CD4-positive, CD25-positive, alpha-beta regulatory T cell (primary cell): Measurements from ENCODE around the gene WASF3. TPM values are rescaled to one million over a fixed set of nuclear protein-coding genes. Genes with fewer than 3 reads are reported as not detected.

Experiments
- ATAC-seq, 2 donors: fragments of 150-1000 bp; cut with Tn5 transposase; one replicate each; pipeline ENCODE4 v1.10.0; 2021; ENCODE audit warnings: low read depth in 2 of 2, moderate number of reproducible peaks in 2 of 2, moderate library complexity in 1 of 2
- DNase-seq, 3 donors: peaks; one replicate each; pipeline versions ENCODE4 v3.0.0 to v3.0.0-alpha.2; 2012 to 2022; ENCODE audit warnings: mixed read lengths in 1 of 3
- H3K27ac ChIP-seq: one replicate; pipeline ENCODE4 v1.7.0; 2013; ENCODE audit warnings: mild to moderate bottlenecking, low read length; ENCODE audit not compliant: insufficient read depth, poor library complexity, severe bottlenecking
- H3K27me3 ChIP-seq: one replicate; pipeline ENCODE4 v1.7.0; 2013; ENCODE audit warnings: low read length; ENCODE audit not compliant: control insufficient read depth, insufficient read depth
- H3K36me3 ChIP-seq: one replicate; pipeline ENCODE4 v1.7.0; 2013; ENCODE audit warnings: mild to moderate bottlenecking, low read length, moderate library complexity; ENCODE audit not compliant: control insufficient read depth, insufficient read depth
- H3K4me1 ChIP-seq: 2 replicates; pipeline ENCODE4 v1.7.0; 2013; ENCODE audit warnings: mild to moderate bottlenecking, low read length; ENCODE audit not compliant: insufficient read depth, control insufficient read depth, poor library complexity, severe bottlenecking
- H3K4me3 ChIP-seq: one replicate; pipeline ENCODE4 v1.7.0; 2013; ENCODE audit warnings: low read depth, mild to moderate bottlenecking, low read length, moderate library complexity
- H3K9me3 ChIP-seq, 2 experiments: 1 replicate in 1 of 2; 2 replicates in 1 of 2; pipeline ENCODE4 v1.7.0; 2013; ENCODE audit warnings: low read length in 2 of 2, mild to moderate bottlenecking in 1 of 2, moderate library complexity in 1 of 2; ENCODE audit not compliant: control insufficient read depth in 2 of 2
- H3K27ac Mint-ChIP-seq, 3 donors: one replicate each; pipeline ENCODE4 v1.8.0; 2020 to 2022; ENCODE audit warnings: mild to moderate bottlenecking in 3 of 3, mixed read lengths in 3 of 3, moderate library complexity in 2 of 3
- H3K27me3 Mint-ChIP-seq: one replicate; pipeline ENCODE4 v1.8.0; 2022; ENCODE audit warnings: mild to moderate bottlenecking, mixed read lengths
- H3K36me3 Mint-ChIP-seq: one replicate; pipeline ENCODE4 v1.8.0; 2020; ENCODE audit warnings: mixed read lengths
- H3K4me1 Mint-ChIP-seq, 4 donors: one replicate each; pipeline ENCODE4 v1.8.0; 2020 to 2022; ENCODE audit warnings: mixed read lengths in 4 of 4, mild to moderate bottlenecking in 1 of 4
- H3K4me3 Mint-ChIP-seq, 4 donors: one replicate each; pipeline ENCODE4 v1.8.0; 2020 to 2022; ENCODE audit warnings: mild to moderate bottlenecking in 4 of 4, mixed read lengths in 4 of 4, moderate library complexity in 3 of 4
- H3K9me3 Mint-ChIP-seq, 7 donors: one replicate each; pipeline ENCODE4 v1.8.0; 2020 to 2022; ENCODE audit warnings: mixed read lengths in 7 of 7, mild to moderate bottlenecking in 3 of 7, moderate library complexity in 2 of 7
- polyA plus RNA-seq, 4 donors: library from polyadenylated mRNA; unstranded; fragments of 300-500 nt; fragmentation: Illumina TruSeq; gene quantifications; one replicate each; pipeline ENCODE4 v1.2.3, GENCODE V29; 2021
- total RNA-seq: library from RNA; stranded (reverse); gene quantifications from one replicate; pipeline ENCODE4 v1.2.3, GENCODE V29; 2022

The WASF3 gene
- total and polyA plus RNA-seq, 5 donors from 2014 or later: 0.49 TPM; not detected in 4

DNA sequence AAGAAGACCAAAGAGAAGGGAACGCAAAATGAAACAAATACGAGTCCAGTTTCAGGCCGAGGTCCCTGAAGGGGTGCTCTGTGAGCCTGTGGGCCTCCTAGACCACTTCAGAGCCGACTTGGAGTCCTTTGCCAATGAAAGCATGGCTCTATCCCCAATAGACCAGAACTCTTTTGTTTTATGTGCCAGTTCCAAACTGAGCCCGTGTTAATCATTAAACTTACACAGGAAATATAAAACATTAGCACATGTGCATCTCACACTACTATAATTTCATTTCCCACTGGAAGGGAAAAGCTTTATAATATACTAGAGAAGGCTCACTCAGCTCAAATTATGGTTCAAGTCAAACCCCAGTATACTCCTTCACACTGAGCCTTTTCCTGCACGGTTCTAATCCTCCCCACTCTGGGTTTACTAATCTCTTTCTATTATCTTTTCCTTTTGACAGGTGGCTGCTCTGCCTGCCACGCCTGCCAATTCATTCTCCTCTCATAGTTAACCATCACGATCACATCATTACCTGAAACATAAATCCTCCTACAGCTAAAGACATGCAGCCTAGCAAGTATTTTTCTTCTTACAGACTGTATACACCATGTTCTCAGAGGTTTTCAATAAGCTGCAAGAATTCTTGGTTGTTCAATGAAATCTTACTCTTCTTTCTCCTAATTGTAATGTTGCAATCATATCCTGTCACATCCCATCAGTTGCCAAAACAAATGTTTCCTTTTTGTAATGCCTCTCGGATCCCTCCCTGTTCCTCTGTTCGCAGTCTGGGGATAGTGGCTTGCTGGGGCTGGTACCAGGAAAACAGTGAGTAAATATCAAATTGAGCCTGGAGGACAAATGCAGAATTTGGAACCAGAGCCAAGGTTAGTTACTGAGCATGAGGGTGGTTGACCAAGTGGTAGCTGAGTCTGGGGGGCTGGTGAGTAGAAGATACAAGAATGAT lies 18.8 kb upstream of the WASF3 start:
- H3K9me3 Mint-ChIP-seq: peaks cover 0 to 1% (median 0%) of the 10 kb centered on the region in 7 donors

DNA sequence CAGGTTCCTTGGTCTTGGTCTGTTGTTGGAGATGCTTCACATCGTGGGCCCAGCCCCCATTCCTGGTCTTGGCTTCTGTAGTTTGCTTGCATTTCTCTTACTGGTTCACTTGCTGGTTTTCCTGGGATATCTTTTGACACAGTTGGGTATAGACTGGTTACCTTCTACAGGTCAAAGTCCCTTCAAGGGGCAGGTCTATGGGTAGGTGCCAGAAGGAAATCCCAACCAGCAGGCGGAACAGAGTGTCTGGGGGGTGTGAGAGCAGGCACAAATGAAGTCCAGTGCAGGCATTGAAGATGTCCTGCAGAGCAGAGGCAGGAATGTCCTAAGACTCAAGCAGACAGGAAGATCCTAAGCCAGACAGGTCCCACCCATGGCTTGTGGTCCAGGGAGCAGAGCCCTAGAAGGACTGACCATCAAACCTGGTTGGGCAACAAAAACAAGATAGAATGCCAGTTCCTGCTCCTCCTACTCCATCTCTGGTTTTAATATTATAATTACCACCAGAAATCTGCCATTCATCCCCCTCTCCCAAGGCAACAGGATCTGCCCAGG lies 17.7 kb upstream of the WASF3 start:
- H3K9me3 ChIP-seq: no peaks in the 10 kb centered on the region
- no peaks in the 10 kb centered on the region for H3K36me3 ChIP-seq
- Mint-ChIP-seq H3K4me3 (no peak overlapping the region), H3K36me3 (no peaks in the 10 kb centered on the region), H3K27ac (no peak overlapping the region), H3K9me3 (peaks cover 0 to 2% (median 0%) of the 10 kb centered on the region in 7 donors), H3K4me1 (peaks cover 0 to 2% (median 0%) of the 10 kb centered on the region in 4 donors), H3K27me3 (no peaks in the 10 kb centered on the region)
- H3K27ac ChIP-seq: no peak overlapping the region
- no peaks in the 10 kb centered on the region for H3K4me1 ChIP-seq
- no peak overlapping the region for H3K4me3 ChIP-seq
- H3K27me3 ChIP-seq: no peaks in the 10 kb centered on the region
- ATAC-seq: no peak
- no peak for DNase-seq

More for the DNA sequence above, 18.8 kb upstream of the WASF3 start:
- Mint-ChIP-seq H3K36me3 (no peaks in the 10 kb centered on the region), H3K4me1 (peaks cover 0 to 2% (median 0%) of the 10 kb centered on the region in 4 donors), H3K27ac (no peak overlapping the region), H3K4me3 (no peak overlapping the region), H3K27me3 (no peaks in the 10 kb centered on the region)
- H3K9me3 ChIP-seq: no peaks in the 10 kb centered on the region
- no peaks in the 10 kb centered on the region for H3K27me3 ChIP-seq
- no peaks in the 10 kb centered on the region for H3K4me1 ChIP-seq
- no peak for ATAC-seq
- no peak for DNase-seq
- no peak overlapping the region for H3K4me3 ChIP-seq
- no peak overlapping the region for H3K27ac ChIP-seq
- H3K36me3 ChIP-seq: no peaks in the 10 kb centered on the region

DNA sequence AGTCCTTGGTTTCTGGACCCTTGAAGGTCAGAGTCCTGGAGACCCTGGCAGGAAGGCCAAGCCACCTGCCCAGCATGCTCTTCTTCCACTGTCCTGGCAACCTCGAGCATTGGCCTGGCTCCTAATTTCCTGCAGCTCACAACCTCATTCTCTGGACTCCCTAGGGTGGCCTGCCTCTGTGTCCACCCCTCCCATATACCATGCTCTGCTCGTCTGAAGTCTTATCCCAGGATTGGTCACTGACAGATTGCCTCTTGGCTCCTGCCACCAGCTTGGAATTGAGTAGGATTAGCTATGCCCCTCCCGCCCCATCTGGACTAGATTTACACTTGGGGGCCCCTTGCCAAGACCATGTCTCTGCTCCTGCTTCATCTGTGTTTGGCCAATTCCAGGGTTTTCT lies 17.1 kb upstream of the WASF3 start:
- peaks cover 0 to 2% (median 0%) of the 10 kb centered on the region in 7 donors for H3K9me3 Mint-ChIP-seq
- no peak overlapping the region for H3K4me3 ChIP-seq
- no peak for DNase-seq
- no peaks in the 10 kb centered on the region for H3K36me3 Mint-ChIP-seq
- no peak for ATAC-seq
- H3K27ac ChIP-seq: no peak overlapping the region
- no peaks in the 10 kb centered on the region for H3K9me3 ChIP-seq
- no peaks in the 10 kb centered on the region for H3K27me3 ChIP-seq
- H3K27me3 Mint-ChIP-seq: no peaks in the 10 kb centered on the region
- no peaks in the 10 kb centered on the region for H3K4me1 ChIP-seq
- H3K36me3 ChIP-seq: no peaks in the 10 kb centered on the region
- H3K27ac Mint-ChIP-seq: no peak overlapping the region
- no peak overlapping the region for H3K4me3 Mint-ChIP-seq
- peaks cover 0 to 2% (median 0%) of the 10 kb centered on the region in 4 donors for H3K4me1 Mint-ChIP-seq

DNA sequence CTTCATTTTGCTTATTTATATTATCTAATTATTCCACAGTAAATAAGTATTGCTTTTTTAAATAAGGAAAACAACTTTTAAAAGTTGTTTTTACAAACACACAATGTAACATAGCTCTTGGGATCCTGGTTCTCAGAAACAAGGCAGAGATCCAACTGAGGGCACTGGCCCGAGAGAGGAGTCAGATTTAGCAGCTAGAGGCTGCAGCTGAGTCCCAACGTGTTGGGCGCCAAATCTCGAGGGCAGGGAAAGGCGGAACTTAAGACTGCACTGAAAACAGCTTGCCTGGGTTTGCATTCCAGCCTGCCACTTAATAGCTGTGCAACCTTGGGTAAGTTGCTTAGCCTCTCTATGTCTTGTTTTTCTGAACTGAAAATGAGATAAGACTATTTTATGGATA lies 16.4 kb upstream of the WASF3 start:
- DNase-seq (no peak), ATAC-seq (no peak)
- Histone ChIP-seq H3K4me1 (no peaks in the 10 kb centered on the region), H3K9me3 (no peaks in the 10 kb centered on the region), H3K27ac (no peak overlapping the region), H3K4me3 (no peak overlapping the region), H3K27me3 (no peaks in the 10 kb centered on the region), H3K36me3 (no peaks in the 10 kb centered on the region)
- no peaks in the 10 kb centered on the region for H3K27me3 Mint-ChIP-seq
- H3K9me3 Mint-ChIP-seq: peaks cover 0 to 2% (median 0%) of the 10 kb centered on the region in 7 donors
- peaks cover 0 to 2% (median 0%) of the 10 kb centered on the region in 4 donors for H3K4me1 Mint-ChIP-seq
- no peak overlapping the region for H3K27ac Mint-ChIP-seq
- H3K36me3 Mint-ChIP-seq: no peaks in the 10 kb centered on the region
- no peak overlapping the region for H3K4me3 Mint-ChIP-seq

DNA sequence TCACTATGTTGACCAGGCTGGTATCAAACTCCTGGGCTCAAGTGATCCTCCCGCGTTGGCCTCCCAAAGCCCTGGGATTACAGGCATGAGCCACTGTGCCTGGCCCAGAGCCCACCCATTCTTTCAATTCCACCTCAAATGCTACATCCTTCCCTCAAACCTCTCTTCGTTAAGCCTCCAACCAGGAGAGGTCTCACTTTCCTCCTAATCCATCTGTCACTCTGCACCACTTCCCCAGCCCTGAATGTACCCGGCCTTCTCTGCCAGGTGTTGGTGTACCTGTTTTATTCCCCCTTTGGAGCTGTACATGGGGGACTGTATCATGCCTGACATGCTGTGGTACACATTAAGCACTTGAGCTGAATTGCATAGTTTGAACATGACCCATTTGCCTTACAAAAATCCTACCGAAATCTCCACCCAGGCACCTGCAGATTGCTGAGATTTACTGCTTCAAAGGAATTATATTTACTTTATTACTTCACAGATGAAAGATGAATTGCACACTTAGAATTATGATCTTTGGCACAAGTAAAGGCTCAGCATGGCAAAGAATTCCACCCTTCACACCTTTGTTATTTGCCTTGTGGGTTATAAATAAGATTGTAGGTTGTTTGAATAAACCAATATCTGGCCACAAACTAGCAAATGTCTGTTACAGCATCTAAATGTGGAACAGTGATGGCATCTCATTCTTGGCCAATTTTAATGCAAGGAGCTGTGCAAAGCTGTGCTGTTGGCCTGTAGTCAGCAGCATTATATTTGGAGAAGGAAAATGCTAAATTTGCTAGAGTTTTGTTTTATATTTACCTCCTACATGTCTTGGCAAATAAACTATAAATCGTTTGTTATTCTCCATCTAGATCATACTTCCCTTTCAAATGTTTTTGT lies 15.6 kb upstream of the WASF3 start:
- Mint-ChIP-seq H3K9me3 (peaks cover 0 to 2% (median 0%) of the 10 kb centered on the region in 7 donors), H3K4me1 (peaks cover 0 to 2% (median 0%) of the 10 kb centered on the region in 4 donors), H3K4me3 (no peak overlapping the region), H3K27me3 (no peaks in the 10 kb centered on the region), H3K27ac (no peak overlapping the region), H3K36me3 (no peaks in the 10 kb centered on the region)
- Histone ChIP-seq H3K9me3 (no peaks in the 10 kb centered on the region), H3K4me3 (no peak overlapping the region), H3K27ac (no peak overlapping the region), H3K27me3 (no peaks in the 10 kb centered on the region), H3K36me3 (no peaks in the 10 kb centered on the region), H3K4me1 (no peaks in the 10 kb centered on the region)
- DNase-seq: no peak
- no peak for ATAC-seq

DNA sequence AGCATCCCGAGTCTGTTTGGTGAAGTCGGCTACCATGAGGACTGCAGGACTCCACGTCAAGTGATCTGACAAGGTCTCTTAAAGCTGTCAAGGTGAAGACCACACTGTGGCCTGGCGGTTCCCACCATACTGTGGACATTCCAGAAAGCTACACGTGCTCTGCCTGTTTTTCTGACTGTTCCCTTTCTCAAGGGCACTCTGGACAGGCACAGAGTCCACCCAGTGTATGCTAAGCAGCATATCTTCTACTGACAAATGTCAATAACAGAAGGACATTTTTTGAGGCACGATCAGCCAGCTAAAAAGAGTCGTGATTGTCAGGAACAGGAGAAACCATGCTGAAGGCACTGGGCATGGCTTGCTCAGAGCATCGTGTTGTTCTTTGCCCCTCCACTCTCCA lies 12.8 kb upstream of the WASF3 start:
- Histone ChIP-seq H3K9me3 (no peaks in the 10 kb centered on the region), H3K36me3 (no peaks in the 10 kb centered on the region), H3K4me1 (no peaks in the 10 kb centered on the region), H3K4me3 (no peak overlapping the region), H3K27ac (no peak overlapping the region), H3K27me3 (no peaks in the 10 kb centered on the region)
- no peaks in the 10 kb centered on the region for H3K27me3 Mint-ChIP-seq
- ATAC-seq (no peak), DNase-seq (no peak)
- no peaks in the 10 kb centered on the region for H3K4me1 Mint-ChIP-seq
- no peaks in the 10 kb centered on the region for H3K36me3 Mint-ChIP-seq
- peaks cover 0 to 2% (median 0%) of the 10 kb centered on the region in 7 donors for H3K9me3 Mint-ChIP-seq
- H3K4me3 Mint-ChIP-seq: no peak overlapping the region
- H3K27ac Mint-ChIP-seq: no peak overlapping the region

DNA sequence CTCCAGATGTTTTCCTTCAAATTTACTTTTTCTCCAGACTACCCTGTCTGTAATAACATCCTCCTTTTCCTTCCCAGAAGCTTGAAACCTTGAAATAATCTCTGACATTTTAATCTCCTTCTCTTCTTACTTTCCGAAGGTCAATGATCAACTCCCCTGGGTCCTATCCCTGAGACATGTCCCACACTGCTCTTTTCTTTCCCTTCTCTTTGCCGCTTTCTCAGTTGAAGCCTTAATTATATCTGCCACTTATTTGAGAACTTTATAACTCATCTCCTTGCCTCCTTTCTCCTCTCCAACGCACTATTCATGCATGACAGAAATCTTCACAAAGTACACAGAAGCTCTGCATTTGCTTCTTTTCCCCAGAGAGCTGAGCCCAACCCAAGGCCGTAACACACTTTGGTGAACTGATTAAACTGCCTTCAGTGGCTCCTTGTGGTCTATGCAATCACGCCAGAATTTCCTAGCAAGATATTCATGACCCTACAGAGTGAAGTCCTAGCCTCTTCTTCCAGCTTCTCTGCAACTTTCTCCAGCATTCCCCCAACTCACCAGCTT lies 9.2 kb upstream of the WASF3 start:
- Mint-ChIP-seq H3K9me3 (peaks cover 0 to 4% (median 0%) of the 10 kb centered on the region in 7 donors), H3K36me3 (no peaks in the 10 kb centered on the region), H3K4me3 (no peak overlapping the region), H3K27ac (no peak overlapping the region), H3K4me1 (no peaks in the 10 kb centered on the region), H3K27me3 (peaks cover 5% of the 10 kb centered on the region)
- no peak for DNase-seq
- ATAC-seq: no peak
- no peak overlapping the region for H3K27ac ChIP-seq
- peaks cover 6% of the 10 kb centered on the region for H3K27me3 ChIP-seq
- no peaks in the 10 kb centered on the region for H3K4me1 ChIP-seq
- H3K4me3 ChIP-seq: no peak overlapping the region
- H3K36me3 ChIP-seq: no peaks in the 10 kb centered on the region
- H3K9me3 ChIP-seq: no peaks in the 10 kb centered on the region
